ENCODE data around the gene CUL9. TPM values are rescaled to one million over a fixed set of nuclear protein-coding genes. Genes with fewer than 3 reads are reported as not detected.
A peak's percentile ranks its signal among the peaks of the same experiment; 100 is the strongest.

The CUL9 gene
- total RNA-seq, 1 experiment from 2014 or later = 25.7 TPM

DNA sequence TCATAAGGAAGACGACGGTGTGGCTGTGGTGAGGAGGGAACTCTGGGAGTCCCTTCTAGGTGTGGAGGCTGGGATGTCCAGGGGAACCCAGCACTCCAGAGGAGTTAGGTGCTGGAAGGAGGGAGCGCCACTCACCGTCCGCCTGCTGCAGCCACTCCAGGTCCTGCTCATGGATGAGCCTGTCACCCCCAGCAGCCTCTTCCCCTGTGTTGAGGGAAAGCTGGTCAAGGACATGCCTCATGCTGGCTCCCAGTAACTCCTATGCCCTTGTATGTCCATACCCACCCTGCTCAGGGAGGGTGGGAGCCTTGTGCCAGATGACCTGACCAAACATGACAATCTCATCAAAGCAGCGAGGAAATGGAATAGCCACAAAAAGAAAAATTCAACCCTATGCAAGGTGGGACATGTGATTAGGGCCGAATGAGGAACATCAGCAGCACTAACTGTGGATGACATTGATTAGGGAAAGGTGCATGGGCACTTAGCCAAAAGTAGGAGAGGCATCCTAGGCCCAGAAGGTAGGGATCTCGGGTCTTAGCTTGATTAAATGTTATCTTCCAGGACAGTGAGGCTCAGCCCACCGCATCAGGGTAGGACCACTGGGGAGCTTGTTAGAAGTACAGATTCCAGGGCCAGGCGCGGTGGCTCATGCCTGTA lies 44.3 kb downstream of the CUL9 start:
- no peak for DNase-seq (ENCODE audit: low read depth)

DNA sequence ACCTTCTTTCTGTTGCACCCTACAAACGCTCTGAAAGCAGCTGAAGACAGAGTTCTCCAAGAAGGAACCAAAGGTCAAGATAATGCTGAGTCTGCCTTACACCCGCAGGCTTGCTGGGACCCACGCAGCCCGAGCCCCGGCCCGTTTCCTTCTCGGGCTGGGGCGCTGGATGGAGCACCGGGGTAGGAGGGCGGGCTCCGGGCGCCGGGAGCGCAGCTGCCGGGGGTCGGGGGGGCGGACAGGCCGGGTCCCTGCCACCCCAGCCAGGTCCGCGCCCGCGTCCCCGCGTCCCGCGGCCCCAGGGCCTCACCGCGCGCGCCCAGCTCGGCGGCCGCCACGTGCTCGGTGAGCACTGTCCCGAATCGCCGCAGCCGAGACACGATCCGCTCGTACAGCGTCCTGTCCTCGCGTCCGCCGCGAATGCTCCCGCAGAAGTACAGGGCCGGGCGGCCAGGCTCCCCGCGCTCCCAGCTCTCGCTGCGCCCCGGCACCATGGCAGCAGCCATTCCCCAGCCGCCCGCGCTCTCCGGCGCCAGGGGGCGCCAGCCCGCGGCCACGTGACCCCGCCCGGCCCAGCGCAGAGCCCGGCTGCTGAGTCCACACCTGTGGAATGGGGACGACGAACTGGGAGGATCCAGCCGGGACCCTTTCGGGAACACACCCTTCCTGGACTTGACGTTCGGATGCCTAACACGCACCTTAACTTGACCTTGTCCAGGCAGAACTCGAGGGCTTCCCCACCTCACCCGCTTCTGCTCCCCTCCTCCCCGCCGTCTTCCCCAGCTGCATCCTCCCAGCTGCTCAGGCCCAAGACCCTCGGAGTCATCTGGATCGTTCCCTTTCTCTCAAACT lies 47.2 kb downstream of the CUL9 start, which contains the start of gene DNPH1:
Gene DNPH1 (minus strand): TSS at position 531 of the 852 bp plus-strand sequence. CDS start 25 bp downstream, at position 506.
- peak; percentile 60 for DNase-seq (ENCODE audit: low read depth)

DNA sequence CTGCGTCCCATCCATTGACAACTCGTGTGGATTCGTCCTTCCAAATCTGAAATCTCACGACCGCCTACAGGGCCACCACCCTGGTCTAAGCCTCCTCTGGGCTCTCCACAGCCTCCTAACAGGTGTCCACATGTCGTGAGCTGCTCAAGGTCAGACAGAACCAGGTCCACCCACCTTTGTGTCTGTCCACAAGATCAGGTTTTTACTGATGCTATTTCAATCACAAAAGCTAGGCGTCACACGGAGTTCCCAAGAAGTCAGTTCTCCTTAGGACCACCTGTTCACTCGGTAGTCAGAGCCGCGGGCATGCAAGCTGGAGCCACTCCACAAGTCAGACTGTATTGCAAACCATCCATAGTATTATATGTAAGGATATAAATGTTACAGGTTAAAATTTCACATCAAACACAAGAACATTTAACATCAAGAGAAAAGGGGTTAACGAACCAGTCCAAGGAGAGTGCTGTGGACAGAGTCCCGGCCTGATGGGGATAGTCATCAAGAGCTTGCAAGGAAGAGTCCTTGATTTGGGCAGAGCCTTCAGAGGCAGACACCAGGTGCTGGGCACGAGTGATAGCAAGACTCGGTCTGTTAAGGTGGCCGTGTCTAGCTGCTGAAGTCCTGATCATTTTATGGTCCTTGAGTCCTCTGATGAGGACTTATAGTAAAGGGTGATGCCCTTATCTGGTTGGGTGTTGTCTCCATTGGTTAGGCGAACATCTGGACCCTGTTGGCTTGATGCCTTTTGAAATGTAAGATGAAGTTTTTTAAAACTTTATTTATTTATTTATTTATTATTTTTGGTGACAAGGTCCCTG lies 48.0 kb downstream of the CUL9 start:
- no peak for DNase-seq (ENCODE audit: low read depth)

- DNase-seq (ENCODE audit: low read depth) = no peak
Observed at GRCh38 chr6:43231053-43231452, 49.1 kb downstream of the CUL9 start.

DNA sequence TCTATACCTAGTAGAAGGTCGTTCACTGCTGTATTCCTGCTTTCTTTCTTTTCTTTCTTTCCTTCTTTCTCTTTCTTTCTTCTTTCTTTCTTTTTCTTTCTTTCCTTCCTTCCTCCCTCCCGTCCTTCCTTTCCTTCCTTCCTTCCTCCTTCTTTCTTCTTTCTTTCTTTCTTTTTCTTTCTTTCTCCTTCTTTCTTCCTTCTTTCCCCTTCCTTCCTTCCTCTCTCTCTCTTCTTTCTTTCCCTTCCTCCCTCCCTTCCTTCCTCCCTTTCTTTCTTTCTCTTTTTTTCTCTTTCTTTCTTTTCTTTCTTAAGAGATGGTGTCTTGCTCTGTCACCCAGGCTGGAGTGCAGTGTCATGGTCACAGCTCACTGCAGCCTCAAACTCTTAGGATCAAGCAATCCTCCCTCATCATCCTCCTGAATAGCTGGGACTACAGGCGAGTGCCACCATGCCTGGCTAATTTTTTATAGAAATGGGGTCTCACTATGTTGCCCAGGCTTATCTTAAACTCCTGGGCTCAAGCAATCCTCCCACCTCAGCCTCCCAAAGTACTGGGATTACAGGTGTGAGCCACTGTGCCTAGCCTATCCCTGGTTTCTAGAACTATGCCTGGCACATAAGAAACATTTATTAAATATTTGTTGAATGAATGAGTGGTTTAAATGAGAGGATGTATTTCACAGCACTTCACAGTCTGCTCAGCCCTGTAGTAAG lies 49.9 kb downstream of the CUL9 start:
- DNase-seq (ENCODE audit: low read depth) = no peak

GRCh38 chr6:43235841-43236240 lies 53.8 kb downstream of the CUL9 start:
- DNase-seq (ENCODE audit: low read depth) = no peak

DNA sequence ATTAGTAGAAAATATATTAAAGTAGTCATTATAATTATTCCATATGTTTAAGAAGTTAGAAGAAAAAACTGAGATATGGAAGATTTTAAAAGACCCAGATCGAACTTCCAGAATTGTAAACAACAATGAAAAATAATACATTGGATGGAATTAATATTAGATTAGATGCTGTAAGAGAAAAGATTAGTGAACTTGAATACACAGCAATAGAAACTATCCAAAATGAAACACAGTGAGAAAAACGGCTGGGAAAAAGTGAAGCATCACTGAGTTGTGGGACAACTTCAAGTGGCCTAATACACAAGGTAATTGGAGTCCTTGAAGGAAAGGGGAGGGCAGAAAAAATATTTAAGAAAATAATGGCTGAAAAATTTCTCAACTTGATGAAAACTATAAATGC lies 57.1 kb downstream of the CUL9 start:
- DNase-seq (ENCODE audit: low read depth) = no peak

DNA sequence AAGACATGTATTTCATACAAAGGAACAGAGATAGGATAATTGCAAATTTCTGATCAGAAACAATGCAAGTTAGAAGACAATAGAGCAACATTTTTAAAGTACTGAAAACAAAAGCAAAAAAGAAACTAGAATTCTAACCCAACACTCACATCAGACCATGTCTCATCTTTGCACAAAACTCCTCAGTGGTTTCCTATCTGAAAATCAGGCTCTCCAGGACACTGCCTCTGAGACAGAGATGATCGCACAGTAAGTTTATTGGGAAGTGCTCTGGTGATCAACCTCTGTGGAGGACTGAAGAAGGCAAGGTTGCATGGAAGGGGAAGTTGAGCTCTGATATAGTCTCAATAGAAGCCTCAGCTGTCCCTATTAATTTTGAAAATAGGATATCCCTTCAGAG lies 59.0 kb downstream of the CUL9 start:
- no peak for DNase-seq (ENCODE audit: low read depth)

- DNase-seq (ENCODE audit: low read depth) = no peak
Observed at GRCh38 chr6:43241446-43241845, 59.5 kb downstream of the CUL9 start.

DNA sequence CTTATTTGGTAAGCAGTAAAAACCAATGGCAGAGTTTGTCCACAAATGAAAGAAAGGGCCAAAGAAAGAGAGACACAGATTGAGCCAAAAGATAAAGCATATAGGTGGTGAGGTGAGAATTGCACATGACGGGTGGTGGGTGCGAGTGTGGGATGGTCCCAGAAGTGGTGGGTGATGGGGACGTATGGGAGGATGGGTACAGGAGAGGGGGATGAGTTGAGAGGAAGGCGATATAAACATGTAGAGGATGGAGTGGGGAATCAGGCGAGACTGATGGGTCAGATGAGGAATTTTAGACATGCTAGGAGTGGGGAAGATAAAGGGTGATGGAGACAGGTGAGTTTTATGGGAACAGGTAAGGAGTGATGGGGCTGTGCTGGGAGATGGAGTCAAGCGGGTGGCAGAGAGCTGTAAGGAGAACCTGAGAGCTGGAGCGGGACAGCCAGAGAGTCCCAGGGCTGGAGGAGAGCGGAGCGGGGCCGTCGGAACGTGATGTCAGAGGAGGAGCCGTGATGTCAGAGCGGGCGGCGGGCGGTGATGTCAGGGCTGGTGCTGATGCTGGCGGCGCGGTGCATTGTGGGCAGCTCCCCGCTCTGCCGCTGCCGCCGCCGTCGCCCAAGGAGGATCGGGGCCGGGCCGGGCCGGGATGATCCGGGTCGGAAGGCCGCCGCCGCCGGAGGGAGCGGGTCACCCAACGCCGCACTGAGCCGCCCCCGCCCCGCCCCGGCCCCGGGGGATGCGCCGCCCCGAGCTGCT lies 61.1 kb downstream of the CUL9 start, which contains the start of gene TTBK1:
Gene TTBK1 (plus strand): TSS at position 574 of the 756 bp plus-strand sequence. CDS start 3,180 bp downstream, outside the sequence.
- DNase-seq (ENCODE audit: low read depth) = no peak

DNA sequence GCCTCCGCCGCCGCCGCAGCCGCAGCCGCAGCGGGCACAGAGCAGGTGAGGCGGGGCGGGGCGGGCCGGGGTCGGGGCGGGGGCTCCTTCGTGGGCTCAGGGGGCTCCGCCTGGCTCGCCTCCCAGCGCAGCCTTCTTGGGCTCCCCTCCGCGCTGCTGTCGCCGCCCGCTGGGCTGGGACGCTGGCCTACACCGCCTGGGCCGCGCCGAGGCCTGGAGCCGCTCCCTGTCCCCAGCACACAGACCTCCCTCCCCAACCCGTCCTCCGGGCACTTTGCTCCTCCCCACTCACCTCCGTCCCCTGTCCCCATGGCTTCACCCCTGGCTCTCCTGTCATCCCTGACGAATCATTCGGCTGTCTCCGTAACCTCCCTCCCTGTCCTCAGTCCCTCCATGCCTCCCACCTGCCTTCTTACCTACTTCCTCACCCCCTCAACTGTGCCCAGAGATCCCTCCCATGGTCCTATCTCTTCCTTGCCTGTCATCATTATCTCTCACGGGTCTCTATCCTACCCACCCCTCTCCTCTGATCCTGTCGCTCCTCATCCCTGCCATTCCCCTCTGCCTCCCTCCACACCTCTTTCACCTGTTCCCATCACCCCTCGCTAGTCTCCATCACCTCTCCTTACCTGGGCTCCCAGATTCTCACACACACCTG lies 61.8 kb downstream of the CUL9 start:
- DNase-seq (ENCODE audit: low read depth) = no peak

- DNase-seq (ENCODE audit: low read depth) = no peak
Observed at GRCh38 chr6:43246301-43247113, 64.5 kb downstream of the CUL9 start.

GRCh38 chr6:43247114-43247999 lies 65.4 kb downstream of the CUL9 start:
- DNase-seq (ENCODE audit: low read depth) = peak; percentile 32

DNA sequence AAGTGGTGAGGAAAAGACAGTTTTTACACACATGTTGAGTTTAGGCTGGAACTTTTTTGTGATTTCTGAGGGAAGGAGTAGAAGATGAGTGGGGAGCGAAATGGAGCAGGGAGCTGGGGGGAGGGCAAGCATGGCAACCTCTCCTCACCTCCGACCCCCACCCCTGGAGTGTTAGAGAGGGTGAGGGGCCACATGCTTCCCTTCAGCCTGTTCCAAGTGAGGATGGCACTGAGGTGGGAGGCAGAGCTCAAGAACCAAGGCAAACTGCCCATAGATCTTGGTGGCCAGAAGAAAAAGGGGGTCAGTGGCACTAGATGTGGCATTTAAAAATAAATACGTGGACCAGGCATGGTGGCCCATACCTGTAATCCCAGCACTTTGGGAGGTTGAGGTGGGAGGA lies 66.1 kb downstream of the CUL9 start:
- DNase-seq (ENCODE audit: low read depth) = no peak

DNA sequence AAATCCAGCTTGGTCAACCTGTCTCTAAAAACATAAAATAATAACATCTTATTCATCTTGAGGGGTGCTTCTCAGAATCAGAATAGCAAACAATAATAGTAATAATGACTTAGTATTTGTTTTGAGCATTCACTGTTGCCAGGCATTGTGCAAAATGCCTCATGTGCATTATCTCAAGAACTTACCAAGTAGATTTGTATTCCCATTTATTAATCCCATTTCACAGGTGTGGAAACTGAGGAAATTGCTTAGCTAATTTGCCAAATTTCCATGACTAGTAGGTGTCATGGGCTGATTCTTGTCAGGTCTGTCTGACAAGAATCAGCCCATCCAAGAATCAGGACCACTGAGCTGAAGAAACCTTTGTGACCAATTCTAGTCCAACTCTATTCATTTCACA lies 66.8 kb downstream of the CUL9 start:
- no peak for DNase-seq (ENCODE audit: low read depth)

DNA sequence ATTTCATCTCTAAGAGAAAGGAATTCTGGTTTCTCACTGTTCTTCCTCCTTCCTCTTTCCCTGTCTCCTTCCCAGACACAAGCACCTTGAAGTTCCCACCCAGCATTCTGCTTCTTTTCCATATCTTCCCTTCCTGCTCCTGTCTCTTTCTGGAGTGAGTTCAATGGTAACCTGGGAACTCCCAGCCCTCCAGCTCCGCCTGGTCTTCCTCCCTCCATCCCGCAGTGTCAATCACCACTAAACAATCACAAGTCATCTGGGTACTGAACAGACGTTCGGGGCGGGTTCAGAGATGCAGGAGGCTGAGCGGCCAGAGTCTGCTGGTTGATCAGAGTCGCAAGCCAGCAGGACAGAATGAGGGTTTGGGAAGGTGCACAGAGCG lies 69.0 kb downstream of the CUL9 start:
- DNase-seq (ENCODE audit: low read depth) = no peak

GRCh38 chr6:43253401-43253800 lies 71.4 kb downstream of the CUL9 start:
- DNase-seq (ENCODE audit: low read depth) = no peak

Measured in LHCN-M2 (cell line).